Measurements from ENCODE around the gene NDUFS4.
"Not testable (repeated sequence)": the region's sequence is repeated elsewhere in the genome, so short reads cannot be mapped to it uniquely, and the experiment has no call there.

NDUFS4 gene

GRCh38 chr5:53665313-53665712 is 104.9 kb downstream of the NDUFS4 start:
- H3K27me3 Mint-ChIP-seq; H3K4me1 Mint-ChIP-seq (ENCODE audit: low read depth); H3K4me3 Mint-ChIP-seq; H3K9me3 Mint-ChIP-seq; H3K27ac Mint-ChIP-seq: not testable (repeated sequence)
- peaks cover 62% of the 10 kb centered on the region for H3K36me3 Mint-ChIP-seq (ENCODE audit: low read depth)

- Mint-ChIP-seq H3K36me3 (ENCODE audit: low read depth) (peaks cover 71% of the 10 kb centered on the region), H3K4me1 (ENCODE audit: low read depth) (no peaks in the 10 kb centered on the region), H3K4me3 (no peak overlapping the region), H3K27ac (no peak overlapping the region), H3K9me3 (peaks cover 5% of the 10 kb centered on the region), H3K27me3 (no peaks in the 10 kb centered on the region)
Observed at GRCh38 chr5:53667621-53668020, 107.2 kb downstream of the NDUFS4 start.

DNA sequence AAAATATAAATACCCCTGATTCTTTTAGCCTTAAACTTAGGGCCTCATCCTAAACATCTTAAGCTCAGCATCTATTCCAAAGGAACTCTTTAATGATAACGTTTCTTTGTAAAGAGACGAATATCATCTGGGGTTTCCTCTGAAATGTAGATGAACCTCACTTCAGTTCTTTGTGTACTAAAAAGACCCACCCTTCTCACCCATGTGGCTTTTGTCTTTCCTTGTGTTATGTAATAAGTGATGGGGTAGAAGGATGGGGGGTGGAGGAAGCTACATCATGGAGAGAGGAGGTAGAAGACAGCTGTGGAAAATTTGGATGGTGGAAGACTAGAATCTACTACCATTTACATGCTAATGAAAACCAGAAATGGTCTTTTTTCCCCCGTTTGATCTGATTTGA is 111.0 kb downstream of the NDUFS4 start:
- Mint-ChIP-seq H3K4me1 (ENCODE audit: low read depth) (no peaks in the 10 kb centered on the region), H3K4me3 (no peak overlapping the region), H3K36me3 (ENCODE audit: low read depth) (peaks cover 61% of the 10 kb centered on the region), H3K9me3 (peaks cover 5% of the 10 kb centered on the region), H3K27me3 (no peaks in the 10 kb centered on the region), H3K27ac (no peak overlapping the region)

GRCh38 chr5:53674121-53674520 is 113.7 kb downstream of the NDUFS4 start:
- Mint-ChIP-seq H3K4me3 (no peak overlapping the region), H3K4me1 (ENCODE audit: low read depth) (no peaks in the 10 kb centered on the region), H3K27me3 (no peaks in the 10 kb centered on the region), H3K9me3 (peaks cover 12% of the 10 kb centered on the region), H3K27ac (no peak overlapping the region), H3K36me3 (ENCODE audit: low read depth) (peaks cover 70% of the 10 kb centered on the region)

GRCh38 chr5:53677632-53678031 is 117.2 kb downstream of the NDUFS4 start:
- H3K4me1 Mint-ChIP-seq (ENCODE audit: low read depth) = no peaks in the 10 kb centered on the region
- H3K9me3 Mint-ChIP-seq = peaks cover 30% of the 10 kb centered on the region
- peaks cover 74% of the 10 kb centered on the region for H3K36me3 Mint-ChIP-seq (ENCODE audit: low read depth)
- no peak overlapping the region for H3K4me3 Mint-ChIP-seq
- H3K27ac Mint-ChIP-seq = no peak overlapping the region
- no peaks in the 10 kb centered on the region for H3K27me3 Mint-ChIP-seq

DNA sequence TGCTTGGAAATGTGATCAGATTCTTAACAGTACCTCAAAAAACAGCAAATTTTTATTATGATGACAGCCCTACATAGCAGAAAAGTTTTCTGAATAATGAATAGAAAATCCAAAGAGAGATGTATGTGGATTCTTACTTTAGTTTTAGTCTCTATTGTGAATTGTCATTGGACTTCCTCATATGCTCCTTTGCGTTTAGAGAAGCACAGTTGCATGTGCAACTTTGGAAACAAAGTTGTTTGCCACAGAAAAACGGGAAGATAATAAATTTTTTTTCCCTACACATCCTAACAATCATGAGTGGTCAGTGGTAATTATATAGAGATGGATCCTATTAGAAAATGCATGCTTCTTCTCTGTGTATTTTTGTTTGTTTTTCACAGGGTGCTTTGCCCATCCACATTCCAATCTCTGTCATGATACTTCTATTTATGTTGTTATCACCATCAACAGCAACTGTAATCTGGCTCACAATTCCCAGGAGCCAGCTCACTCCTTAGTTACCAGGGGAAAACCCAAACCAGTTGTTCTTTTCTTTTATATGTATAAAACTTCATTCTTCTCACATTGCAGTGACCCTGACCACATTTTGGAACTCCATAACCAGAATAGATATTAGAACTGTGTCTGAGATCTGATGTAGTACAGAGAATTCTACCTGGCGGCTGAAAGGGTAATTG is 118.7 kb downstream of the NDUFS4 start:
- no peaks in the 10 kb centered on the region for H3K4me1 Mint-ChIP-seq (ENCODE audit: low read depth)
- H3K27ac Mint-ChIP-seq = no peak overlapping the region
- H3K4me3 Mint-ChIP-seq = no peak overlapping the region
- H3K9me3 Mint-ChIP-seq = peaks cover 31% of the 10 kb centered on the region
- H3K27me3 Mint-ChIP-seq = no peaks in the 10 kb centered on the region
- peaks cover 79% of the 10 kb centered on the region for H3K36me3 Mint-ChIP-seq (ENCODE audit: low read depth)

DNA sequence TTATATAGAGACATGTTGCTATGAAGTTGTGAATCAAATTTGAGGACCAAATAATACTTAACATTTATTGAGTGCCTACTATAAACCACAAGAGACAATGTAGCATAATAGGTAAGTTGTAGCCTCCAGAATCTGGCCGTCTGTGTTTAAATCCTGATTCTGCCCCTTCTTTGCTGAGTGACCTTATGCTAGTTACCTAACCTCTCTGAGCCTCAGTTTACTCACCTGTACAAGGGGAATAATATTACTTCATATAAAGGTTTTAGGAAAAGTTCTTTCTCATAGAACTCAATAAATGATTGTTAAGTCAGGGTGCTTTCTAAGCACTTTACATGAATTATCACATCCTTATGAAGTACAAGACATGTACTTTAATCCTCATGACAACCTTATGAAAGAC is 120.6 kb downstream of the NDUFS4 start:
- no peak overlapping the region for H3K4me3 Mint-ChIP-seq
- no peaks in the 10 kb centered on the region for H3K27me3 Mint-ChIP-seq
- no peaks in the 10 kb centered on the region for H3K4me1 Mint-ChIP-seq (ENCODE audit: low read depth)
- peaks cover 76% of the 10 kb centered on the region for H3K36me3 Mint-ChIP-seq (ENCODE audit: low read depth)
- peaks cover 26% of the 10 kb centered on the region for H3K9me3 Mint-ChIP-seq
- no peak overlapping the region for H3K27ac Mint-ChIP-seq

- peaks cover 30% of the 10 kb centered on the region for H3K9me3 Mint-ChIP-seq
- H3K27ac Mint-ChIP-seq = no peak overlapping the region
Observed at GRCh38 chr5:53691014-53691413, 130.6 kb downstream of the NDUFS4 start.

DNA sequence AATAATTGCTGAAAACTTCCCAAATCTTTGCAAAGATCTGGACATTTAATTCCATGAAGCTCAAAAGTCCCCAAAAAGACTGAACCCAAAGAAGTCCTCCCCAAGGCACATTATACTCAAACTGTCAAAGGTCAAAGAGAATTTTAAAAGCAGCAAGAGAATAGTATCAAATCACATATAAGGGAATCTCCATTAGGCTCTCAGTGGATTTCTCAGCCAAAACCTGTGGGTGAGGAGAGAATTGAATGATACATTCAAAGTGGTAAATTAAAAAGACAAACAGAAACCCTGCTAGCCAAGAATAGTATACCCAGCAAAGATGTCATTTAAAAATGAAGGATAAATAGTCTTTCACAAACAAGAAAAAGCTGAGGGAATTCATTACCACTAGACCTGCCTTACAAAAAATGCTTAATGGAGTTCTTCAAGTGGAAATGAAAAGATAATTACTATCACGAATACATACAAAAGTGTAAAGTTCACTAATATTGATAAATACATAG is 134.1 kb downstream of the NDUFS4 start:
- H3K27ac Mint-ChIP-seq = no peak overlapping the region
- H3K4me3 Mint-ChIP-seq = no peak overlapping the region
- peaks cover 47% of the 10 kb centered on the region for H3K9me3 Mint-ChIP-seq
- no peaks in the 10 kb centered on the region for H3K27me3 Mint-ChIP-seq
- no peaks in the 10 kb centered on the region for H3K36me3 Mint-ChIP-seq (ENCODE audit: low read depth)
- no peaks in the 10 kb centered on the region for H3K4me1 Mint-ChIP-seq (ENCODE audit: low read depth)

More at GRCh38 chr5:53691014-53691413, 130.6 kb downstream of the NDUFS4 start:
- Mint-ChIP-seq H3K4me3 (no peak overlapping the region), H3K4me1 (ENCODE audit: low read depth) (no peaks in the 10 kb centered on the region), H3K36me3 (ENCODE audit: low read depth) (peaks cover 14% of the 10 kb centered on the region), H3K27me3 (no peaks in the 10 kb centered on the region)

DNA sequence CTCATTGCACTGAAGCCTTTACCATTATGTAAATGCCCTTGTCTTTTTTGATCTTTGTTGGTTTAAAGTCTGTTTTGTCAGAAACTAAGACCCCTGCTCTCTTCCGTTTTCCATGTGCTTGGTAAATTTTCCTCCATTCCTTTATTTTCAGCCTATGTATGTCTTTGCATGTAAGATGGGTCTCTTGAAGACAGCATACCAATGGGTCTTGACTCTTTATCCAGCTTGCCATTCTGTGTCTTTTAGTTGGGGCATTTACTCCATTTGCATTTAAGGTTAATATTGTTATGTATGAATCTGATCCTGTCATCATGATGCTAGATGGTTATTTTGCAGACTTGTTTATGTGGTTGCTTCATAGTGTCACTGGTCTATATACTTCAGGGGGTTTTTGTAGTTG is 150.0 kb downstream of the NDUFS4 start:
- not testable (repeated sequence) for H3K4me3 Mint-ChIP-seq; H3K27ac Mint-ChIP-seq; H3K27me3 Mint-ChIP-seq; H3K36me3 Mint-ChIP-seq (ENCODE audit: low read depth); H3K4me1 Mint-ChIP-seq (ENCODE audit: low read depth)
- H3K9me3 Mint-ChIP-seq = peaks cover 32% of the 10 kb centered on the region

DNA sequence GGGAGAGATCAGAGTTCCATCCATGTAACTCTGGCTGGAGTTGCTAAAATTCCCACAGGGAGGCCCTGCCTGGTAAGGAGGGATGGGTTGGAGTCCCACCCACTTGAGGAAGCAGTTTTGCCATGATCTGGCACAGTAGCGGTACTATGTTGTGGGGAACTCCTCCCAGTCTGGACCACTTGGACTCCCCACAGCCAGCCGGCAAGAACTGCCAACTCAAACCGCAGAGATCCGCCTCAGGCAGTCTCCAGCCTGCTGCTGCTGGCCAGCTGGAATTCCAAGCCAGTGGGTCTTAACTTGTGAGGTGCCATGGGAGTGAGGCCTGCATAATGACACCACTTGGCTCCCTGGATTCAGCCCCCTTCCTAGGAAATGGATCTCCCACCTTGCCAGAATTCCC is 151.9 kb downstream of the NDUFS4 start:
- no peak overlapping the region for H3K27ac Mint-ChIP-seq
- peaks cover 4% of the 10 kb centered on the region for H3K36me3 Mint-ChIP-seq (ENCODE audit: low read depth)
- no peak overlapping the region for H3K4me3 Mint-ChIP-seq
- H3K27me3 Mint-ChIP-seq = peaks cover 4% of the 10 kb centered on the region
- no peaks in the 10 kb centered on the region for H3K4me1 Mint-ChIP-seq (ENCODE audit: low read depth)
- H3K9me3 Mint-ChIP-seq = peaks cover 30% of the 10 kb centered on the region

DNA sequence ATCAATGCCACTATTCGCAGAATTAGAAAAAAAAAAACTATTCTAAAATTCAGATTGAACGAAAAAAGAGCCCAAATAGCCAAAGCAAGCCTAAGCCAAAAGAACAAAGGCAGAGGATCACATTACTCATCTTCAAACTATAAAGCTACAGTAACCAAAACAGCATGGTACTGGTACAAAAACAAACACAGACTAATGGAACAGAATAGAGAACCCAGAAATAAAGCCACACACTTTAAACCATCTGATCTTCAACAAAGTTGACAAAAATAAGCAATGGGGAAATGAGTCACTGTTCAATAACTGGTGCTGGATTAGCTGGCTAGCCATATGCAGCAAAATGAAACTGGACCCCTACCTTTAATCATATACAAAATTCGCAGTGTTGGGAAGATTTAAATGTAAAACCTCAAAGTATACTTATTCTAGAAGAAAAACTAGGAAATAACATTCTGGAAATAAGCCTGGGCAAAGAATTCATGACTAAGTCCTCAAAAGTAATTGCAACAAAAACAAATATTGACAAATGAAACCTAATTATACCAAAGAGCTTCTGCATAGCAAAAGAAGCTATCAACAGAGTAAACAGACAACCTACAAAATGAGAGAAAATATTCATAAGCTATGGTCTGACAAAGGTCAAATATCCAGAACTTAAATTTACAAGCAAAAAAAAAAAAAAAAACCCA is 153.7 kb downstream of the NDUFS4 start:
- Mint-ChIP-seq H3K4me1 (ENCODE audit: low read depth) (no peaks in the 10 kb centered on the region), H3K27me3 (peaks cover 4% of the 10 kb centered on the region), H3K27ac (no peak overlapping the region), H3K36me3 (ENCODE audit: low read depth) (peaks cover 4% of the 10 kb centered on the region), H3K9me3 (peaks cover 37% of the 10 kb centered on the region), H3K4me3 (no peak overlapping the region)

- H3K4me1 Mint-ChIP-seq (ENCODE audit: low read depth) = no peaks in the 10 kb centered on the region
- peaks cover 4% of the 10 kb centered on the region for H3K27me3 Mint-ChIP-seq
- no peak overlapping the region for H3K27ac Mint-ChIP-seq
- no peak overlapping the region for H3K4me3 Mint-ChIP-seq
- peaks cover 4% of the 10 kb centered on the region for H3K36me3 Mint-ChIP-seq (ENCODE audit: low read depth)
- peaks cover 37% of the 10 kb centered on the region for H3K9me3 Mint-ChIP-seq
Observed at GRCh38 chr5:53714667-53715010, 154.2 kb downstream of the NDUFS4 start.

GRCh38 chr5:53726121-53726520 is 165.7 kb downstream of the NDUFS4 start:
- no peak overlapping the region for H3K4me3 Mint-ChIP-seq
- peaks cover 4% of the 10 kb centered on the region for H3K27me3 Mint-ChIP-seq
- H3K27ac Mint-ChIP-seq = no peak overlapping the region
- H3K36me3 Mint-ChIP-seq (ENCODE audit: low read depth) = no peaks in the 10 kb centered on the region
- H3K4me1 Mint-ChIP-seq (ENCODE audit: low read depth) = peaks cover 5% of the 10 kb centered on the region
- peaks cover 14% of the 10 kb centered on the region for H3K9me3 Mint-ChIP-seq

DNA sequence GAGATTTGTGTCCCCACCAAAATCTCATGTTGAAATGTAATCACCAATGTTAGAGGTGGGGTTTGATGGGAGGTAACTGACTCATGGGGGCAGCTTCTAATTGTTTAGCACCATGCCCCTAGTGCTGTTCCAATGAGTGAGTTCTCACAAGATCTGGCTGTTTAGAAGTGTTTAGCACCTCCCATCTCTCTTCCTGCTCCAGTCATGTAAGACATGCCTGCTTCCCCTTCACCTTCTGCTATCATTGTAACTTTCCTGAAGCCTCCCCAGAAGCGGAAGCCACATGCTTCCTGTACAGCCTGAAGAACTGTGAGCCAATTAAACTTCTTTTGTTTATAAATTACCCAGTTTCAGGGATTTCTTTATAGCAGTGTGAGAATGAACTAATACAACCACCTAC is 170.5 kb downstream of the NDUFS4 start:
- Mint-ChIP-seq H3K4me3 (no peak overlapping the region), H3K4me1 (ENCODE audit: low read depth) (peaks cover 5% of the 10 kb centered on the region), H3K27me3 (peaks cover 4% of the 10 kb centered on the region), H3K27ac (no peak overlapping the region), H3K9me3 (peaks cover 10% of the 10 kb centered on the region), H3K36me3 (ENCODE audit: low read depth) (no peaks in the 10 kb centered on the region)
